AG10803 (cell line): ENCODE data around the gene ZNF714.

Experiments
- DNase-seq: peaks from one replicate; pipeline ENCODE4 v3.0.0; 2010; ENCODE audit warnings: low read depth
- H3K4me3 ChIP-seq: 2 replicates; pipeline ENCODE4 v1.5.1; 2011; ENCODE audit warnings: mild to moderate bottlenecking, low read length, control low read depth
- CTCF ChIP-seq: conservative IDR thresholded peaks from 2 replicates; pipeline ENCODE4 v1.5.1; 2011; ENCODE audit warnings: mild to moderate bottlenecking, low read length, control low read depth, inconsistent platforms

ZNF714 gene

GRCh38 chr19:21143428-21143827, 61.4 kb downstream of the ZNF714 start:
- DNase-seq = no peak

GRCh38 chr19:21143854-21144253, 61.9 kb downstream of the ZNF714 start:
- no peak overlapping the region for H3K4me3 ChIP-seq
- DNase-seq = peak; percentile 0
- TF ChIP-seq CTCF = no peak

More at GRCh38 chr19:21143428-21143827, 61.4 kb downstream of the ZNF714 start:
- no peak for TF ChIP-seq CTCF
- H3K4me3 ChIP-seq = no peak overlapping the region

DNA sequence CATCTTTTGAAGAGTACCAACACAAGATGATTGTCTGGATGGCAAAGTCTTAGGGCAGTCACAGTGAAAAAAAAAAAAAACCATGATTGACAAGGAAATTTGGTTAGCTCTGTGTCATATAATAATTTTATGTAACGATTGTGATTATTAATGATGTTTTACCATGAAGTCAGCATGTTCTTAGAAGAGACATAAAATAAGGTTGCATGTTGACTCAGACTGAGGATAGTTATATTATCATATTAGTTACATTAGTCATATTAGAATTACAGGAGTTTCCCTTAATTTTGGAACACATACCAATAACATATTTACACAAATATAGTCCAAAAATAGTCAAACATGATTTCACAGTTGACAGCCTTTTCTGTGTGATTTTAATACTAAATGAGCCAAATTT, 65.5 kb downstream of the ZNF714 start:
- peak; percentile 0 for DNase-seq
- H3K4me3 ChIP-seq = no peak overlapping the region
- no peak for TF ChIP-seq CTCF

- TF ChIP-seq CTCF = no peak
- no peak for DNase-seq
These were observed 66.7 kb downstream of the ZNF714 start for GRCh38 chr19:21148681-21149080.

DNA sequence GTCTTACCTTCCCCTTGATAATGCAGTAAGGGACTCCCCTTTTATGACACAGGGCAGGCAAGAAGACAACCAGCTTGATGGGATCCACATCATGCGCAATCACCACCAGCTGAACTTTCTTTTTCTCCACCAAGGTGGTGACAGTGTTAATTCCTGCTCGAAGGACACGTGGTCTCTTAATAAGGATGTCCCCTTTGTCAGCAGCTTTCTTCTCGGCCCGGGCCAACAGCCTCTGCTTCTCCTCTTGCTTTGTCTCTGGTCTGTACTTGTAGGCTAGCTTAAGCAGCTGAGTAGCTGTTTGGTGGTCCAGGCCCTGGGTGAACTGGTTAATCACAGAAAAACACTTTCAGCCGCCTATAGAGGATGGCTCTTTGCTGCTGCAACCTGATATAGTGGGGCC, 67.9 kb downstream of the ZNF714 start:
- no peak overlapping the region for H3K4me3 ChIP-seq
- no peak for TF ChIP-seq CTCF
- no peak for DNase-seq

More at GRCh38 chr19:21148681-21149080, 66.7 kb downstream of the ZNF714 start:
- no peak overlapping the region for H3K4me3 ChIP-seq

DNA sequence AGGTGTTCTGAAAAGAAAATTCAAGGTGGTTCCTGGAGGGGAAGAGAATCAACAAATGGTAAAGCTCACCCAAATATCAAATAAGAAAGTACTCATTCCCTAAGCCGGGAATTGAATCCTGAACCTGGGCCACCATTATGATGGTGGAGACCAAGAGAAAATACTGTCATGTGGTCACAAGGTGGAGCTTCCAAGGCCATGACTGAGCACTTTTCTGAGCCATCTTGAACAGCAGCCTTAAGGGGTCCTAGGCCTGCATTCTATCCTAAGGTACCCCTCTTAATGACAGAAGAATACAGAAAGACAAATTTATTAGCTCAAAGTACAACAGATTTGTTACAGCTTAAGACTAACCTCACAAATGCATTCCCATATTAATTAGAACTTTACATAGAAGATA, 69.5 kb downstream of the ZNF714 start:
- no peak for TF ChIP-seq CTCF
- no peak for DNase-seq
- no peak overlapping the region for H3K4me3 ChIP-seq

DNA sequence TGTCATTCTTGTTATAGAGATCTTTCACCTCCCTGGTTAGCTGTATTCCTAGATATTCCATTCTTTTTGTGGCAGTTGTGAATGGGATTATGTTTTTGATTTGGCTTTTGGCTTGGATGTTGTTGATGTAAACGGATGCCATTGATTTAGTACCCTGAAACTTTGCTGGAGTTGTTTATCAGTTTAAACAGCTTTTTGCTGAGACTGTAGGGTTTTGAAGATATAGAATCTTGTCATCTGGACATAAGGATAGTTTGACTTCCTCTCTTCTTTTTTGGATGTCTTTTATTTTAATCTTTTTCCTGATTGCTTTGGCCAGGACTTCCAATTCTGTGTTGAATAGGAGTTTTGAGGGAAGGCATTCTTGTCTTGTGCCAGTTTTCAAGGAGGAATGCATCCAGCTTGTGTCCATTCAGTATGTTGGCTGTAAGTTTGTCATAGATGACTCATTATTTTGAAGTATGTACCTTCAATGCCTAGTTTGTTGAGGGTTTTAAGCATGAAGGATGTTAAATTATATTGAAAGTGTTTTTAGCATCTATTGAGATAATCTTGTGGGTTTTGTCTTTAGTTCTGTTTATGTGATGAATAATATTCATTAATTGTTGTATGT, 76.6 kb downstream of the ZNF714 start:
- peak; percentile 68 for DNase-seq
- H3K4me3 ChIP-seq = no peak overlapping the region
- TF ChIP-seq CTCF = no peak
